HepG2 (cell line): Measurements from ENCODE around the gene HEBP1. TPM values are rescaled to one million over a fixed set of nuclear protein-coding genes. Genes with fewer than 3 reads are reported as not detected.
"Not testable (repeated sequence)": the region's sequence is repeated elsewhere in the genome, so short reads cannot be mapped to it uniquely, and the experiment has no call there.

Source experiments
- ATAC-seq: fragments of 200-7000 bp; cut with Tn5 transposase; 3 replicates; pipeline ENCODE4 v1.9.1; 2020; ENCODE audit warnings: mild to moderate bottlenecking, moderate library complexity
- BruUV-seq: library from RNA; stranded (reverse); fragments of 400-500 nt; replicated peaks from 2 replicates; lab custom pipeline; 2021; lab: Mats Ljungman, UMichigan
- CTCF ChIA-PET: fragments of 300-600 bp; formaldehyde crosslinking; extraction: SDS; loops from one replicate; lab custom pipeline; 2021; ENCODE audit warnings: low total read pairs, inconsistent platforms, low intra/inter-chr PET ratio; lab: Yijun Ruan, JAX
- POLR2A ChIA-PET: fragments of 350-600 bp; sonication (Branson Sonifier 250); formaldehyde crosslinking; loops from one replicate; lab custom pipeline; 2020; ENCODE audit warnings: antibody characterized with exemption, inconsistent platforms; lab: Yijun Ruan, JAX
- DNase-seq: peaks from one replicate; pipeline ENCODE4 v3.0.0-alpha.2; 2015; ENCODE audit warnings: low spot score
- FAIRE-seq: peaks from 3 replicates; lab custom pipeline; 2011; peaks lifted over from hg19 to GRCh38; lab: Jason Lieb, UNC
- H2AFZ ChIP-seq: one replicate; pipeline ENCODE4 v1.6.1; 2011; ENCODE audit warnings: low read length, inconsistent platforms
- H3K27ac ChIP-seq: fragments of 300-600 bp; 3 replicates; pipeline ENCODE4 v1.8.0; 2011; ENCODE audit warnings: mixed run types, mild to moderate bottlenecking, mixed read lengths, low read length, inconsistent platforms; ENCODE audit not compliant: insufficient read depth; ENCODE audit errors: extremely low read length
- H3K27me3 ChIP-seq, 2 experiments: fragments of 200-600 bp in 1 of 2; 2 replicates in 1 of 2; 3 replicates in 1 of 2; pipeline versions ENCODE4 v1.6.0 to v1.8.0; 2011; ENCODE audit warnings: low read length in 2 of 2, mild to moderate bottlenecking in 2 of 2, moderate library complexity in 2 of 2, inconsistent platforms in 1 of 2; ENCODE audit not compliant: insufficient read depth in 2 of 2, control insufficient read depth in 1 of 2
- H3K36me3 ChIP-seq, 2 experiments: fragments of 200-600 bp in 1 of 2; replicated peaks in 1 of 2; 2 replicates in 1 of 2; 3 replicates in 1 of 2; pipeline versions ENCODE4 v1.5.1 to v1.8.0; 2011; ENCODE audit warnings: low read length in 2 of 2, inconsistent platforms in 1 of 2; ENCODE audit not compliant: insufficient read depth in 2 of 2, control insufficient read depth in 1 of 2
- H3K4me1 ChIP-seq: 2 replicates; pipeline ENCODE4 v1.5.1; 2012; ENCODE audit warnings: low read length, inconsistent platforms; ENCODE audit not compliant: insufficient read depth
- H3K4me2 ChIP-seq: 2 replicates; pipeline ENCODE4 v1.6.0; 2011; ENCODE audit warnings: low read depth, low read length, inconsistent platforms
- H3K4me3 ChIP-seq, 3 experiments: fragments of 200-600 bp in 1 of 3; sonication (generic), shearing (Covaris generic) in 1 of 3; replicated peaks in 1 of 3; 2 replicates each; pipeline ENCODE4 v1.5.1; 2011 to 2016; ENCODE audit warnings: low read length in 3 of 3, inconsistent platforms in 2 of 3, low read depth in 2 of 3, mild to moderate bottlenecking in 2 of 3, control low read depth in 1 of 3, mixed read lengths in 1 of 3; ENCODE audit not compliant: insufficient read depth in 1 of 3
- H3K79me2 ChIP-seq: one replicate; pipeline ENCODE4 v1.6.1; 2011; ENCODE audit warnings: low read length, inconsistent platforms; ENCODE audit not compliant: insufficient read depth
- H3K9ac ChIP-seq: 2 replicates; pipeline ENCODE4 v1.6.0; 2011; ENCODE audit warnings: mild to moderate bottlenecking, low read depth, low read length, inconsistent platforms; ENCODE audit not compliant: insufficient read depth
- H3K9me3 ChIP-seq: 2 replicates; pipeline ENCODE4 v1.5.1; 2012; ENCODE audit warnings: mild to moderate bottlenecking, low read length
- H4K20me1 ChIP-seq: 2 replicates; pipeline ENCODE4 v1.6.0; 2011; ENCODE audit warnings: inconsistent platforms, mild to moderate bottlenecking, low read length, moderate library complexity; ENCODE audit not compliant: insufficient read depth
- E2F2 ChIP-seq: sonication (generic); formaldehyde crosslinking; IDR thresholded peaks from 2 replicates; pipeline ENCODE4 v1.4.0; 2020; ENCODE audit warnings: missing genetic modification reagents, borderline replicate concordance
- FOXJ3 ChIP-seq: sonication (generic); formaldehyde crosslinking; IDR thresholded peaks from 2 replicates; pipeline ENCODE4 v1.4.0; 2020; ENCODE audit warnings: missing genetic modification reagents, mild to moderate bottlenecking, borderline replicate concordance
- POGK ChIP-seq: sonication (generic); formaldehyde crosslinking; conservative IDR thresholded peaks from 2 replicates; pipeline ENCODE4 v1.8.0; 2022; ENCODE audit warnings: mild to moderate bottlenecking, moderate library complexity, missing genetic modification reagents
- SMARCE1 ChIP-seq: fragments of 450-650 bp; IDR thresholded peaks from 2 replicates; pipeline ENCODE4 v1.6.1; 2017; ENCODE audit warnings: borderline replicate concordance
- SP140L ChIP-seq: sonication (generic); formaldehyde crosslinking; IDR thresholded peaks from 2 replicates; pipeline ENCODE4 v1.4.0; 2020; ENCODE audit warnings: missing genetic modification reagents, borderline replicate concordance
- ZNF121 ChIP-seq: sonication (generic); formaldehyde crosslinking; IDR thresholded peaks from 2 replicates; pipeline ENCODE4 v1.5.0; 2020; ENCODE audit warnings: mild to moderate bottlenecking, missing genetic modification reagents
- ZNF18 ChIP-seq: sonication (generic); formaldehyde crosslinking; IDR thresholded peaks from 2 replicates; pipeline ENCODE4 v1.8.0; 2022; ENCODE audit warnings: mild to moderate bottlenecking, missing genetic modification reagents; ENCODE audit not compliant: insufficient replicate concordance
- ZNF225 ChIP-seq: sonication (generic); formaldehyde crosslinking; IDR thresholded peaks from 2 replicates; pipeline ENCODE4 v1.4.0; 2020; ENCODE audit warnings: mild to moderate bottlenecking, missing genetic modification reagents
- ZNF234 ChIP-seq: sonication (generic); formaldehyde crosslinking; conservative IDR thresholded peaks from 2 replicates; pipeline ENCODE4 v1.5.1; 2020; ENCODE audit warnings: mild to moderate bottlenecking, missing genetic modification reagents
- ZNF33A ChIP-seq: sonication (generic); formaldehyde crosslinking; IDR thresholded peaks from 2 replicates; pipeline ENCODE4 v1.5.1; 2020; ENCODE audit warnings: missing genetic modification reagents, mild to moderate bottlenecking, moderate library complexity, borderline replicate concordance
- ZNF563 ChIP-seq: sonication (generic); formaldehyde crosslinking; IDR thresholded peaks from 2 replicates; pipeline ENCODE4 v1.8.0; 2022; ENCODE audit warnings: mild to moderate bottlenecking, moderate library complexity, missing genetic modification reagents
- ZNF746 ChIP-seq: sonication (generic); formaldehyde crosslinking; IDR thresholded peaks from 2 replicates; pipeline ENCODE4 v1.8.0; 2022; ENCODE audit warnings: mild to moderate bottlenecking, missing genetic modification reagents
- WGBS: methylation state at CpG from one replicate; pipeline ENCODE4 v1.1.6; 2017; ENCODE audit warnings: low lambda C conversion rate; 5-methylcytosine and 5-hydroxymethylcytosine counted together
- in situ Hi-C: cut with HindIII; loops from 2 replicates; pipeline ENCODE4 v1.10.0; 2017; ENCODE audit warnings: low pct_unique_long_range_greater_than_20kb; ENCODE audit not compliant: extremely low pct_ligation_motif_present
- intact Hi-C: fragments of 100-400 bp; cut with micrococcal nuclease; formaldehyde crosslinking; loops from one replicate; pipeline ENCODE4 v1.10.0; 2022; ENCODE audit not compliant: unreplicated experiment
- polyA plus RNA-seq, 8 experiments: library from polyadenylated mRNA; depleted of rRNA in 3 of 8; stranded (reverse) in 7 of 8; unstranded in 1 of 8; fragments of >200 nt; fragmentation: Illumina TruSeq in 4 of 8; extraction: Trizol in 4 of 8; gene quantifications; 2 replicates each; pipeline versions ENCODE4 v1.2.1 to v1.2.3, GENCODE V29; 2011 to 2016; ENCODE audit warnings: low read depth in 4 of 8, missing spikeins in 1 of 8, mixed read lengths in 1 of 8; ENCODE audit not compliant: insufficient read depth in 1 of 8
- total RNA-seq, 5 experiments: library from RNA; depleted of rRNA; stranded (reverse); fragments of >200 nt; fragmentation: Illumina TruSeq; extraction: Trizol; gene quantifications; 2 replicates each; pipeline ENCODE4 v1.2.3, GENCODE V29; 2016; ENCODE audit warnings: low read depth in 1 of 5

HEBP1 gene
- total and polyA plus RNA-seq, 2 of the 13 experiments (the other 11 are each of a cell fraction or from before 2014, with no cell fraction given), result 7.8 to 9.4 TPM

GRCh38 chr12:13036881-13037280 lies 36.8 kb upstream of the HEBP1 start (continued):
- TF ChIP-seq ZNF18 (CRISPR knock-in tag) (no peak), ZNF225 (CRISPR knock-in tag) (no peak), SP140L (CRISPR knock-in tag) (no peak)

GRCh38 chr12:13035335-13035734 lies 35.3 kb upstream of the HEBP1 start:
- ATAC-seq, H3K4me3 ChIP-seq, DNase-seq, POLR2A ChIA-PET, FAIRE-seq, H3K79me2 ChIP-seq, H2AFZ ChIP-seq, H4K20me1 ChIP-seq, H3K27ac ChIP-seq, CTCF ChIA-PET, in situ Hi-C loops, intact Hi-C loops, BruUV-seq, H3K9me3 ChIP-seq, H3K36me3 ChIP-seq, H3K9ac ChIP-seq, H3K4me1 ChIP-seq, H3K4me2 ChIP-seq: not testable (repeated sequence)
- 0 out of 2 replicates have a peak, but pooled peaks have one; percentile 13 for TF ChIP-seq ZNF121
- 8% methylated on average over 5 of the region's 5 CpGs for WGBS
- H3K27me3 ChIP-seq, result peaks cover 0 to 13% of the 10 kb centered on the region in 2 experiments; a peak in 3 of 5 replicates

- DNase-seq (no peak), FAIRE-seq (no peak), ATAC-seq (no peak)
- no peak overlapping the region for H3K9ac ChIP-seq
- WGBS, result 44% methylated on average over 5 of the region's 5 CpGs
- intact Hi-C loops, result no loop called here
- no peak overlapping the region for H3K4me2 ChIP-seq
- no peaks in the 10 kb centered on the region for H3K79me2 ChIP-seq
- H3K27me3 ChIP-seq, result no peaks in the 10 kb centered on the region; a peak in 1 of 5 replicates
- no peak overlapping the region for H3K27ac ChIP-seq
- POLR2A ChIA-PET, result no interaction called here
- H3K36me3 ChIP-seq, result no peaks in the 10 kb centered on the region
- H4K20me1 ChIP-seq, result no peaks in the 10 kb centered on the region
- H3K4me1 ChIP-seq, result no peaks in the 10 kb centered on the region
- no peak overlapping the region for H3K4me3 ChIP-seq
- no TSS peak for BruUV-seq
- no peak overlapping the region for H2AFZ ChIP-seq
- CTCF ChIA-PET, result no interaction called here
- in situ Hi-C loops, result no loop called here
- no peaks in the 10 kb centered on the region for H3K9me3 ChIP-seq
- TF ChIP-seq FOXJ3 (CRISPR knock-in tag) (no peak), ZNF746 (no peak), ZNF33A (CRISPR knock-in tag) (no peak), E2F2 (CRISPR knock-in tag) (no peak), POGK (CRISPR knock-in tag) (no peak), ZNF563 (no peak), ZNF234 (CRISPR knock-in tag) (no peak), SMARCE1 (no peak)
Observed at GRCh38 chr12:13033476-13033875, 33.4 kb upstream of the HEBP1 start.
